Lower lobe of right lung (tissue), 2 donors: ENCODE results near the gene ARL16. TPM values are rescaled to one million over a fixed set of nuclear protein-coding genes. Genes with fewer than 3 reads are reported as not detected.

Experiments used
- ATAC-seq, 2 donors: fragments of 200-7000 bp; cut with Tn5 transposase; one replicate each; pipeline ENCODE4 v1.9.1; 2020 to 2022; ENCODE audit warnings: mild to moderate bottlenecking in 2 of 2, moderate library complexity in 2 of 2
- DNase-seq: peaks from one replicate; pipeline ENCODE4 v3.0.0-alpha.2; 2020
- H3K27ac ChIP-seq: fragments of 200-600 bp; one replicate; pipeline ENCODE4 v1.8.0; 2022
- H3K27me3 ChIP-seq: fragments of 200-600 bp; one replicate; pipeline ENCODE4 v1.8.0; 2022; ENCODE audit warnings: low read depth
- H3K36me3 ChIP-seq: fragments of 200-600 bp; one replicate; pipeline ENCODE4 v1.8.0; 2022; ENCODE audit warnings: mild to moderate bottlenecking
- H3K4me1 ChIP-seq: fragments of 200-600 bp; one replicate; pipeline ENCODE4 v1.8.0; 2022
- H3K4me3 ChIP-seq: fragments of 200-600 bp; one replicate; pipeline ENCODE4 v1.8.0; 2022; ENCODE audit warnings: mild to moderate bottlenecking
- H3K9me3 ChIP-seq: fragments of 200-600 bp; one replicate; pipeline ENCODE4 v1.8.0; 2022
- CTCF ChIP-seq: fragments of 200-600 bp; IDR thresholded peaks from one replicate; pipeline ENCODE4 v1.8.0; 2022; ENCODE audit warnings: antibody characterized with exemption, mild to moderate bottlenecking
- intact Hi-C: fragments of 100-400 bp; cut with DNase I; formaldehyde crosslinking; loops from one replicate; pipeline ENCODE4 v1.11.0; 2022
- total RNA-seq: library from RNA; stranded (reverse); fragmentation: NEBNext Ultra II Directional; extraction: Animal tissue kit (Norgen Biotek cat#: 25700); gene quantifications from one replicate; pipeline ENCODE4 v1.2.1, GENCODE V29; 2021
- donor health status: DM: no; HTN: yes; CAD: no; lungs with severe emphysema.

Gene ARL16
- total RNA-seq, 1 donor from 2014 or later, result 19.0 TPM

GRCh38 chr17:81640011-81640410, 43.6 kb downstream of the ARL16 start:
- TF ChIP-seq CTCF, result no peak
- DNase-seq (no peak), ATAC-seq (no peak)
- Histone ChIP-seq H3K4me1 (peaks cover 17% of the 10 kb centered on the region), H3K4me3 (no peak overlapping the region), H3K27me3 (no peaks in the 10 kb centered on the region), H3K27ac (no peak overlapping the region), H3K9me3 (no peaks in the 10 kb centered on the region), H3K36me3 (no peaks in the 10 kb centered on the region)
- intact Hi-C loops, result no loop called here

GRCh38 chr17:81638683-81639082, 44.9 kb downstream of the ARL16 start:
- H3K4me3 ChIP-seq, result no peak overlapping the region
- H3K36me3 ChIP-seq, result no peaks in the 10 kb centered on the region
- ATAC-seq, result no peak
- no peaks in the 10 kb centered on the region for H3K27me3 ChIP-seq
- H3K9me3 ChIP-seq, result no peaks in the 10 kb centered on the region
- intact Hi-C loops, result no loop called here
- no peak overlapping the region for H3K27ac ChIP-seq
- no peak for DNase-seq
- no peak for TF ChIP-seq CTCF
- H3K4me1 ChIP-seq, result peaks cover 30% of the 10 kb centered on the region

GRCh38 chr17:81636505-81637288, 46.9 kb downstream of the ARL16 start, which contains the start of the genes NPLOC4 and TSPAN10:
Gene NPLOC4, minus strand, starts transcription at chr17:81637112. Its CDS starts 182 bp downstream, at chr17:81636930.
Gene TSPAN10, plus strand, starts transcription at chr17:81637196. Its CDS starts 5,217 bp downstream, at chr17:81642413.
- peak within 1 kb of the TSS; percentile 74 for H3K4me3 ChIP-seq
- peak within 1 kb of the TSS; percentile 91 for H3K27ac ChIP-seq
- no peaks in the 10 kb centered on the region for H3K36me3 ChIP-seq
- H3K27me3 ChIP-seq, result no peaks in the 10 kb centered on the region
- no peaks in the 10 kb centered on the region for H3K9me3 ChIP-seq
- peak; percentile 90 to 96 for ATAC-seq
- H3K4me1 ChIP-seq, result peaks cover 32% of the 10 kb centered on the region
- peak; percentile 88 for DNase-seq
- TF ChIP-seq CTCF, result no peak
- intact Hi-C loops, result no loop called here

- ATAC-seq (peak; percentile 76 to 82), DNase-seq (no peak)
- H3K4me3 ChIP-seq, result peak overlapping the region; percentile 74
- peaks cover 32% of the 10 kb centered on the region for H3K4me1 ChIP-seq
- no peaks in the 10 kb centered on the region for H3K27me3 ChIP-seq
- H3K9me3 ChIP-seq, result no peaks in the 10 kb centered on the region
- H3K36me3 ChIP-seq, result no peaks in the 10 kb centered on the region
- peak overlapping the region; percentile 91 for H3K27ac ChIP-seq
- no peak for TF ChIP-seq CTCF
- intact Hi-C loops, result no loop called here
These were observed 47.6 kb downstream of the ARL16 start for GRCh38 chr17:81635973-81636504.

- Histone ChIP-seq H3K4me1 (peaks cover 32% of the 10 kb centered on the region), H3K36me3 (peaks cover 2% of the 10 kb centered on the region), H3K27me3 (no peaks in the 10 kb centered on the region), H3K27ac (peak overlapping the region; percentile 91), H3K9me3 (no peaks in the 10 kb centered on the region), H3K4me3 (peak overlapping the region; percentile 74)
- no peak for DNase-seq
- intact Hi-C loops, result no loop called here
- no peak for TF ChIP-seq CTCF
- ATAC-seq, result no peak
These were observed 48.2 kb downstream of the ARL16 start for GRCh38 chr17:81635431-81635830.
